GM12892 (cell line): ENCODE results near the gene PDCD1.

Experiments used
- POLR2AphosphoS5 ChIP-seq: IDR thresholded peaks from 2 replicates; pipeline ENCODE4 v1.6.1; 2011; ENCODE audit warnings: low read depth, low read length, control low read depth
- TAF1 ChIP-seq: IDR thresholded peaks from 2 replicates; pipeline ENCODE4 v1.6.1; 2011; ENCODE audit warnings: low read depth, mild to moderate bottlenecking, control low read depth, low read length, borderline replicate concordance

GRCh38 chr2:241894056-241894641 lies 35.5 kb upstream of the PDCD1 start:
- TF ChIP-seq TAF1 (no peak), POLR2AphosphoS5 (no peak)
